Mammary epithelial cell (primary cell): ENCODE measurements around the gene SYNGR4.

ENCODE experiments used
- CTCF ChIP-seq, 2 donors: IDR thresholded peaks in 1 of 2; conservative IDR thresholded peaks in 1 of 2; 2 replicates each; pipeline ENCODE4 v1.5.1; 2011 to 2012; ENCODE audit warnings: inconsistent platforms in 2 of 2, low read length in 2 of 2, mild to moderate bottlenecking in 2 of 2, control low read depth in 1 of 2, low read depth in 1 of 2; ENCODE audit not compliant: insufficient read depth in 1 of 2; ENCODE audit errors: extremely low read depth in 1 of 2
- EZH2 ChIP-seq: IDR thresholded peaks from 2 replicates; pipeline ENCODE4 v1.6.1; 2012; ENCODE audit warnings: low read length, inconsistent platforms, borderline replicate concordance

GRCh38 chr19:48368936-48369335 lies 4.8 kb downstream of the SYNGR4 start:
- TF ChIP-seq CTCF (conservative IDR thresholded peaks at IDR 0.05 in 1 of 2, IDR thresholded peaks at IDR 0.05 in 1 of 2; ENCODE audit: extremely low read depth in 1 of 2, insufficient read depth in 1 of 2, low read depth in 1 of 2, low read length in 2 of 2) (no peak), EZH2 (no peak)
